GM19238 (cell line): ENCODE measurements around the gene AIFM1.
A peak's percentile ranks its signal among the peaks of the same experiment; 100 is the strongest.

Source experiments
- DNase-seq: peaks from one replicate; pipeline ENCODE4 v3.0.0; 2011; ENCODE audit warnings: low spot score; ENCODE audit not compliant: insufficient read length

Gene AIFM1

GRCh38 chrX:130165703-130166502 is at the start of gene AIFM1:
Gene AIFM1, minus strand, starts transcription at chrX:130165841. Its CDS starts 185 bp downstream, at chrX:130165656.
- peak; percentile 61 for DNase-seq

DNA sequence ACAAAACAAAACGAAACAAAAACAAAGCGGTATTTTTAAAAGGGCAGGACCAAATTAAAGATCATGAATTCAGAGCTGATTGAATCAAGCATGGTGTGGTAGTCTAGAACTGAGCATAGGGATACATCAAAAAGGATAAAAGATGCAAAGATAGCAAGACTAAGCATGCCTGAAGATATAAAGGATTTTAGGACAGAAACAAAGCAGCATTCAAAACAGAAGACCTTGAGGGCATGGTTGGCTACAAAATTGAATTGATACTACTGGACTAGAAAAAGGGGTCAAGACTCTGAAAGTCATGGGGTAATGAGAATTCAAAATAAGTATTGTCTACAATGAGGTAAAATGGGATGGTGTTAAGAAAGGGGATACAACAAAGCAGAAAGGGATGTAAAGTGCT is 47.7 kb upstream of the AIFM1 start:
- no peak for DNase-seq

DNA sequence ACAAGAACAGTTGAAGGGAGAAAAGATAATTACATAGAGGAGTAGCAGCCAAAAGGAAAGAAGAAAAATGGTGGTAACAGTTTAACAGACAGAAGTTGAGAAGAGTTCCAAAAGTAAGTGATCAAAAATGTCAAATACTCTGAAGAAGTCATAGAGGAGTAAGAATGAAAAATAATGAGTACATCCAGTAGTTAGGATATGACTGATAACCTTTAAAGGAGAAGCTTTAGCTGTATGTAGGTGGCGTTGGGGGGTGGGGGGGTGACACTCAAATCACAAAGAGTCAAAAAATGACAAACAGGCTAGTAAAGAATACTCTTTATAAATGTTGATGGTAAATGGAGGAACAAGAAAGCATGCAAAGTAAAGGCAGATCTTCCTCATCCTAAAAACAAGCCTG is 46.7 kb upstream of the AIFM1 start:
- DNase-seq = no peak

GRCh38 chrX:130211415-130212186 is 46.0 kb upstream of the AIFM1 start:
- DNase-seq = no peak

DNA sequence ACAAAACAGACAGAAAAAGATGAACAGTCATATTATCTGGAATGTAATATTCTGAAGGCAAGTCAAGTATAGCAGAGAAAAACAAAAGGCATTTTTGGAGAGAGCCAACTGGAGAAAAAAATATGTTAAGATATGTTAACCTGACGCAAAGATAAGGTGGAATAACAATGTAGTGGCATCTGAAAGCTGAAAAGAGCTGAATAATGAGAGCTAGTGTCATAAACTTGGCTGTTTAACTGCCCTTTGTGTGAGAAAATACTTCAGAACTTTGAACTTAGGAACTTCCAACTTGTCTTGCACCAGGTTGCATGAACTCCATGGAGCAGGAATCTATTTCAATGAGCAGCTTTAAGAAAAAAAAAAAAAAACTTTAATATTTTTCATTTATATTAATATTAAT is 39.0 kb upstream of the AIFM1 start:
- DNase-seq = no peak

GRCh38 chrX:130197464-130197863 is 31.8 kb upstream of the AIFM1 start:
- DNase-seq = no peak

- DNase-seq = no peak
Measured at GRCh38 chrX:130196466-130196865, 30.8 kb upstream of the AIFM1 start.

DNA sequence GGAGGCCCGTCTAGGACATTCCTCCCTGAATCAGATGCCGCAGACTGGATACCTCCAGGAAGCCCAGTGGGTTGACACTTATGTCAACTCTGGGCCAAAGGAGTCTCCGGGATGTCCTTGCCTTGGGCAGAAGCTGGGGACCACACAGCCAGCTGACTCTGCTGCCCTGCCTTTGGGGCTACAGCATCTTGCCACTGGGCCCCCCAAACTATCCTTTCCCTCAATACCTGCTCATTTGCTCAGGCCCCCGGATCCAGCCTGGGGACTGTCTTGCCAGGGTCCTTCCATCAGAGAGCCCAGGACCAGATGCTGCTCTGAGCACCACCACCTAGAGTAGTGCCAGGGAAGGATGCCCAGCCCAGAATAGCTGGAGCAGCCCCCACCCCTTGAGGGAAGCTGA is 25.2 kb upstream of the AIFM1 start:
- no peak for DNase-seq

GRCh38 chrX:130186651-130187050 is 21.0 kb upstream of the AIFM1 start:
- DNase-seq = no peak

GRCh38 chrX:130184857-130185256 is 19.2 kb upstream of the AIFM1 start:
- DNase-seq = no peak

DNA sequence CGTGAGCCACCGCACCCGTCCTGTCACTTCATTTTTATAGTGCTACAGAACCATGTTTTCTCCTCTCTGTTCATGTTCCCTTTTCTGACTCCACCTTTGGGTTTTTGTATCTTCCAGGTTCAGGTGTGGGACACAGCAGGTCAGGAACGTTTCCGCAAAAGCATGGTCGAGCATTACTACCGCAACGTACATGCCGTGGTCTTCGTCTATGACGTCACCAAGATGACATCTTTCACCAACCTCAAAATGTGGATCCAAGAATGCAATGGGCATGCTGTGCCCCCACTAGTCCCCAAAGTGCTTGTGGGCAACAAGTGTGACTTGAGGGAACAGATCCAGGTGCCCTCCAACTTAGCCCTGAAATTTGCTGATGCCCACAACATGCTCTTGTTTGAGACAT is 18.5 kb upstream of the AIFM1 start:
- DNase-seq = no peak

- DNase-seq = no peak
Measured at GRCh38 chrX:130179579-130180215, 14.1 kb upstream of the AIFM1 start.

DNA sequence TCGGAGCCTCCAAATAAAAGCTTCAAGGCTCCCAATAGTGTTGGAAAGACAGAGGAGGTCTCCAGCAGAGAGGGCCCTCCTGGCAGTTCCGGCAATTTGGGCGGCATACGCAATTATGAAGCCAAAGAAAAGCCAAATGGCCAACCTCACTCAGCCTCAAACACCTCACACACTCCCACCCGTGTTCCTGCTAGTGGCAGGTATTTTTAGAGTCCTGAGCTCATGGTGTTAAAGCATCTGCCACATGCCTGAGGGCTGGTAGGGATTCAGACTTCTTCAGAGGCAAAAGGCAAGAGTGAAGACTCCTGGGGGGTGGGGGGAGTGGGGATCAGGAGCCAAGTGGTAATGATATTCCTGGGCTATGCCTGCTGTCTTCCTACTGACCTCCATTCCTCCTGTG is 13.5 kb upstream of the AIFM1 start:
- no peak for DNase-seq

- no peak for DNase-seq
Measured at GRCh38 chrX:130176942-130177341, 11.3 kb upstream of the AIFM1 start.

DNA sequence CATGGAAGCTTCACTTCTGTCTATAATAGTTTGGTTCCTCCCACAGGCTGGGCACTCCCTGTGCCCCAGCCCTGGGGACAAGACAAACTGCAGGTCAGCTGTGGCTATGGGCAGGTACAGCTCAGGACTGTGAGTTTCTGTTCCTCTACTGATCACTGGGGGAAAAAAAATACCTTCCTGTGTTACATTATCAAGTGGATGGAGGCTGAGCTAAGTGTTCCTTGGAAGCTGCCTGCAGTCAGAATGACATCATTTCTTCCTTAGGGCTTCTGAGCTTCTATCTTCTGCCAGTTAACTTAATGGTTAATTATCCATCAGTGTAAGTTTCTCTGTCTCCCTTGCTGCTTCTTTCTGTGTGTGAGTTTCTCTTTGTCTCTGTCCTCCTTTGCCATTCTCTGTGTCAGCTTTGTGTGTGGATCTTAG is 10.7 kb upstream of the AIFM1 start:
- peak; percentile 46 for DNase-seq

DNA sequence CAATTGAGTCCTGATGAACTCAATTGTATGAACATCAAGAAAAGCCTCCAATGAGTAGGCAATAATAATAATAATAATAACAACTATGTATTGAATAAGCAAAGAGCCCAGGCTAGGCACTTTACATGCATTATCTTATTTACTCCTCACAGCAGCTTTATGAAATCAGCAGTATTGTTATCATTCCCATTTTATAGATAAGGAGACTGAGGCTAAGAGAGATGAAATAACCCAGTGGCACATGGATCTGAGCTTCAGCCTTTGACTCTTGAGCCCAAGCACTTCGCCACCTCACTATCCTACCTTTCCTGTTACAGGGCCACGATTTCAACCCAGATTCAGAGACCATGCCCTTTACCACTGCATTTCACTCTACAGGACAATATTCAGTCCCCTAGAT is 9.3 kb upstream of the AIFM1 start:
- no peak for DNase-seq

DNA sequence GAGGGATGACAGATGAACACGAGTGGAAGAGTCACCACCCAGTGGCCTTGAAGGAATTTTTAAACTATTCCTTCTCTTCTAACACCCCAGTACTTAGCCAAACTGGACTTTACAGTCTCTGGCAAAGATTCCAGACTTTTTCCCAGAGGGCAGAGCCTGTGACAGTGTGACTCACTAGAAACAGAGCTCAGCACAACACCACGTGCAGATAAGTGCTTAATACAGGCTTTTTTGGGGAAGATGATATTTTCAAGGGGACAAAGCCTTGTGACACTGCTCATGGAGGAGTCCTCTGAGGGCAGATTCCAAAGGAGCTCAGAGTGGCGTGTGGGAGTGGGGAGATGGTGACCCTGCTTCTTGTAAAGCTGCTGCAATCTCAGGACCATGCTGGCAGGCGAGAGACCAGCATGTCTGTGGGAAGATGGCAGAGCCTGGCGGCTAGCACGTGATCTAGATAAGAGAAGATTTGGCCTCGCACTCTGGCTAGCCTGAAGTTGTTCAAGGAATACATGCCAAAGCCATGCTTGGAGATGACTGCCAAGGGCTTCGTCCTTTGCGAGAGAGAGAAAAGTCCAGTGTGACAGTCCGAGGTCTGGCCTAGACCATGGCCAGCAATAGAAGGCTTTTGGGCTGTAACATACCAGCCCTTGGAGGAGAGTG is 8.5 kb upstream of the AIFM1 start:
- no peak for DNase-seq

DNA sequence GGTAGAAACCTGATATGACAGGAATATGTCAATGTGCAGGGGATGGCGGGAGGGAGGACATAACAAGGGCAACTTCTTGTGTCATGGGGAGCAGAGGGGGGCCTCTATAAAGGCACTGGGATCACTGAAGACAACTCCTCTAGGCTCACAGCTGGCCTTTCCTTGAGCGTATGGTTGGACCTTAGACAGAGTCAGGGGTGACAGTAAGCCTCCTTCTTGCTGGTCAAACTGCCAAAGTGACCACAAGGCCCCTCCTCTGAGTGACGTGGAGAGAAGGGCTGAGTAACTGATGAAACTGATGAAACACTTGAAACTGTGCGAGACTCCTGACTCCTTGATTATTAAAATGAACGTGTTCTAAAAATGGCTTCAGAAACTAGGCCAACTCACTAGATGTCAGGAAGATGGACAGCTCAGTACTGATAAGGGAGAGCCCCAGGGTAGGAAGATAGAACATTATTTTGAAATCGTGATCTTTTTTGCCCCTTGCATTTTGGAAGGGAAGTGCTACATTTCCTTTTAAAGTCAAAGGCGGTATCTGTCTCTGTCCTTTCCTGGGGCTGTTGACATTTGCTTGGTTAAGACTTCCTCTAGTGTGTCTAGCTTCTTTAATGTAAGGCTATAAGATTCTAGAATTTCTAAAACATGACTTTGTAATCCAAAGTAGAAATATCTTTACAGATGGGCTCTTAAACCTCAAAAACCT is 7.7 kb upstream of the AIFM1 start:
- no peak for DNase-seq

DNA sequence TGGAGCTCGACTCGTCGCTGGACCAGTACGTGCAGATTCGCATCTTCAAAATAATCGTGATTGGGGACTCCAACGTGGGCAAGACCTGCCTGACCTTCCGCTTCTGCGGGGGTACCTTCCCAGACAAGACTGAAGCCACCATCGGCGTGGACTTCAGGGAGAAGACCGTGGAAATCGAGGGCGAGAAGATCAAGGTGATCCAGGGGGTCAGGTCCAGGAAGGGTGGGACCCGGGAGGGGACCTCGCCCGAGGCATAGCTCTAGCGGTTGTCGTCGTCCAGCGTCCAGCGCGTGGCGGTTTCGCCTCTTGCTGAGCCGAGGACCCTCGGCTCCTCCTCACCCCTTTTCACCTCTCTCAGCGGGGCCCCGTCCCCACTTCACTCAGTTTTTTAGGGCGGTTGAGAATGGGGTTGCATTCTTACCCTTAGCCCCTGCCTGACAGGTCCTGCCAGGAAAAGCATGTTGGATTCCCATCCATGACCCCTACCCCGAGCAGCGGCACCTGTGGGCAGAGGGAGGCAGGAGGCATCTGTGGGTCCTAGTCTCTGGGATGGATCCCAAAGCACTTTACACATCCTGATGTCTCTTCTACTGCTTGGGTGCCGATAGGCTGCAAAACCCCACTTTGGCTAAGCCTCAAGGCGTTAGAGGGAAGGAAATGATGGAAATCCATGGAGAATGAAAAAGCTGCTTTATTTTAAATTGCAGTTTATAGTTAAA is 6.6 kb upstream of the AIFM1 start:
- DNase-seq = no peak

DNA sequence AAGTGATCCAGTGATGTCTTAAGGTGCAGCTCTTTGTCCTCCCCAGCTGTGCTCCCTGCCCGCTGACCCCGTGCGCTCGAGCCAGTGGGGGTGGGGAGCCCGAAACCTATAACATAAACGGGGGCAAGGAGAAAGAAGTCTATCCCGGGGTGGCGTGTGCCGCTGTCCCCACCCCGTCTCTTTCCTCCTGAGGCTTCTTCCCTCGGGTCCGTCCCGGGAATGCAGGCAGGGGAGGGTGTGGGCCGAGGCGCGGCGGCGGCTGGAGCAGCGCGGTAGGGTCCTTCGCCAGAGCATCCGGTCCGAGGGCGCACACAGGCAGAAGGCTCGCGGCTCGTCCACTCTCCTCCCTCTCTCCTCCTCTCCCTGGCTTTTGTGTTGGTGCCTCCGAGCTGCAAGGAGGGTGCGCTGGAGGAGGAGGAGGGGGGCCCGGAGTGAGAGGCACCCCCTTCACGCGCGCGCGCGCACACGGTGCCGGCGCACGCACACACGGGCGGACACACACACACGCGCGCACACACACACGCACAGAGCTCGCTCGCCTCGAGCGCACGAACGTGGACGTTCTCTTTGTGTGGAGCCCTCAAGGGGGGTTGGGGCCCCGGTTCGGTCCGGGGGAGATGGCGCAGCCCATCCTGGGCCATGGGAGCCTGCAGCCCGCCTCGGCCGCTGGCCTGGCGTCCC is 5.9 kb upstream of the AIFM1 start, which contains the start of gene RAB33A:
RAB33A (plus strand) TSS at position 517 of the 681 bp plus-strand sequence; CDS start at position 618, 101 bp downstream.
- no peak for DNase-seq
